Ascending aorta (tissue), 2 donors: ENCODE data around the gene VSIG4. TPM values are rescaled to one million over a fixed set of nuclear protein-coding genes. Genes with fewer than 3 reads are reported as not detected.

Experiments
- DNase-seq, 2 donors: peaks; one replicate each; pipeline ENCODE4 v3.0.0-alpha.2; 2019; ENCODE audit warnings: low spot score in 2 of 2
- H3K27ac ChIP-seq, 2 donors: fragments of 200-600 bp; sonication (generic); one replicate each; pipeline ENCODE4 v1.5.1; 2016 to 2017; ENCODE audit warnings: mild to moderate bottlenecking in 1 of 2
- H3K27me3 ChIP-seq: fragments of 200-600 bp; sonication (generic); one replicate; pipeline ENCODE4 v1.5.1; 2017
- H3K36me3 ChIP-seq, 2 donors: fragments of 200-600 bp; sonication (generic); one replicate each; pipeline ENCODE4 v1.5.1; 2016
- H3K4me1 ChIP-seq, 2 donors: fragments of 200-600 bp; sonication (generic); one replicate each; pipeline ENCODE4 v1.5.1; 2016 to 2017; ENCODE audit warnings: mild to moderate bottlenecking in 1 of 2
- H3K4me3 ChIP-seq, 2 donors: fragments of 200-600 bp; sonication (generic); one replicate each; pipeline ENCODE4 v1.5.1; 2016 to 2017; ENCODE audit warnings: mild to moderate bottlenecking in 1 of 2
- H3K9me3 ChIP-seq, 2 donors: fragments of 200-600 bp; sonication (generic); one replicate each; pipeline ENCODE4 v1.5.1; 2016
- intact Hi-C: fragments of 100-400 bp; cut with DNase I; formaldehyde crosslinking; loops from one replicate; pipeline ENCODE4 v1.15.1; 2023
- total RNA-seq: library from RNA; depleted of rRNA; stranded (reverse); fragments of >200 nt; gene quantifications from one replicate; pipeline ENCODE4 v1.1.0, GENCODE V29; 2016
- TF ChIP-seq, protein P1 (sequence below), 3 experiments: fragments of 200-600 bp in 2 of 3; fragments of 450-650 bp in 1 of 3; sonication (generic) in 2 of 3; IDR thresholded peaks; one replicate each; pipeline ENCODE4 v1.5.1; 2016 to 2019; ENCODE audit warnings: antibody characterized with exemption in 3 of 3, mild to moderate bottlenecking in 1 of 3, moderate library complexity in 1 of 3

Gene VSIG4
- total RNA-seq, 1 donor from 2014 or later = 157 TPM

DNA sequence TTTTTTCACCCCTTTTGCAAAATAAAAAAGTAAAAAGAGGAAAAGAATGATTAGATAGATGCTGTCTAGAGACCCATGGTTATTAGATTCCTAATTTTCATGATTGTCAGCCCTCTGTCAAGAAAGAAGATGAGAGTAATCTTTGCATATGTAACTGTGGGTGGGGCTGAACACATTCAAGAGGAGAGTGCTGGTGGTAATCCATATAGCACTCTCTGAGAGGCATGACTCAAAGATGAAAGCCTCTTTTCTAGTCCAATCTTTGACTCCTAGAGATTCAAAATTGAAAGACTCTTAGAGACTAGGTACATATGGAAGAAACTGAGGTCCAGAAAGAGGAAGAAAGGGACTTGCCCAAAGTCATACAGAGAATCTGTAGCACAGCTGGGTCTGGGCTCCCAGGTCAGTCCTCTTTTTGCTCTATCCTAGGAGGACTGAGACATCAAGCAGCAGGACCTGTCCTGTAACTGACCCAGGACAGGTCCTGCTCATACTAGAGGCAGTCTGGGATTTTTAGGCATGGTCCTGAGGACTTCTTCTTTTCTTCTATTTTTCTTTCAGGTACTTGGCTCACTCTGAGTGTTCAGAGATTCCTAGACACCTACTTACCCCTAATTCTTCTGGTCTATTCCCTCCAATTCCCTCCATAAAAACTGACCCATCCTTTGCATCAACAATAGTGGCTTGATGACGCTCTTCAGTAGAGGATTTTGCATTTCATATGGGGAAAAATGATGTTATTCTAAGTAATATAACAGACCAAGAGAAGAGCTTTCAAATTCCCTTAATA lies 23.8 kb downstream of the VSIG4 start:
- TF ChIP-seq, protein P1, sequence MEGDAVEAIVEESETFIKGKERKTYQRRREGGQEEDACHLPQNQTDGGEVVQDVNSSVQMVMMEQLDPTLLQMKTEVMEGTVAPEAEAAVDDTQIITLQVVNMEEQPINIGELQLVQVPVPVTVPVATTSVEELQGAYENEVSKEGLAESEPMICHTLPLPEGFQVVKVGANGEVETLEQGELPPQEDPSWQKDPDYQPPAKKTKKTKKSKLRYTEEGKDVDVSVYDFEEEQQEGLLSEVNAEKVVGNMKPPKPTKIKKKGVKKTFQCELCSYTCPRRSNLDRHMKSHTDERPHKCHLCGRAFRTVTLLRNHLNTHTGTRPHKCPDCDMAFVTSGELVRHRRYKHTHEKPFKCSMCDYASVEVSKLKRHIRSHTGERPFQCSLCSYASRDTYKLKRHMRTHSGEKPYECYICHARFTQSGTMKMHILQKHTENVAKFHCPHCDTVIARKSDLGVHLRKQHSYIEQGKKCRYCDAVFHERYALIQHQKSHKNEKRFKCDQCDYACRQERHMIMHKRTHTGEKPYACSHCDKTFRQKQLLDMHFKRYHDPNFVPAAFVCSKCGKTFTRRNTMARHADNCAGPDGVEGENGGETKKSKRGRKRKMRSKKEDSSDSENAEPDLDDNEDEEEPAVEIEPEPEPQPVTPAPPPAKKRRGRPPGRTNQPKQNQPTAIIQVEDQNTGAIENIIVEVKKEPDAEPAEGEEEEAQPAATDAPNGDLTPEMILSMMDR (IDR thresholded peaks at IDR 0.05) = no peak
- no peaks in the 10 kb centered on the region for H3K9me3 ChIP-seq
- intact Hi-C loops = no loop called here
- no peaks in the 10 kb centered on the region for H3K27me3 ChIP-seq
- H3K4me3 ChIP-seq = peak overlapping the region in 1 of 2 donors; percentile 20
- no peak for DNase-seq
- no peaks in the 10 kb centered on the region for H3K36me3 ChIP-seq
- H3K4me1 ChIP-seq = no peaks in the 10 kb centered on the region
- H3K27ac ChIP-seq = no peak overlapping the region

DNA sequence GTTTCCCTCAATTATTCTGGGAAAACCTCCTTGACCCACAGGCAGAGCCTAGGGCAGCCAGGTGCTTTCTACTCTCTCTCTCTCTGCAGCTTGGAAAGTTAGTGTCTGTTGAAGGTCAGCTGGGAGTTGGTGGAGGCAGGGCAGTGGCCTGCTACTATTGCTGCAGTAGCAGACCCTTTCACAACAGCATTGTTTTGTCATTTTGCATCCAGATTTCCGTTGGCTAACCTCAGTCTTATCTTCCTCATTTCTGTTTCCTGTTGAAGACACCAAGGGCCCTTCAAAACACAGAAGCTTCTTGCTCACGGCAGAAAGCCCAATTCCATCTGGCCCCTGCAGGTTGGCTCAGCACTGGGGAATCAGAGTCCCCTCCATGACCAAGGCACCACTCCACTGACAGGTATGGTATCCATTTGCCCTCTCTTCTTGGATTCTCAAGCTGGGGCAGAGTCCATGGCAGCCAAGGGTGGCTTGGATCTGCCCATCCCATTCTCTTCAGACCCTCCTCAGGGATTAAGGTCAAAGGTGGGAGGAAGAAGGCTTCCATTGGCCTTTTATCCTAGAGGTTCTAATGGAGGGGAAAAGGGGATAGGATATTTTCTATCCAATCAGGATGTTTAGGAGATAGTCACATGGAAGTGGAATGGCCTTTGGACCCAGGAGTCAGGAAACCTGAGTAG lies 24.6 kb downstream of the VSIG4 start:
- TF ChIP-seq, protein P1 (IDR thresholded peaks at IDR 0.05) = no peak
- H3K27ac ChIP-seq = no peak overlapping the region
- no peaks in the 10 kb centered on the region for H3K27me3 ChIP-seq
- H3K36me3 ChIP-seq = no peaks in the 10 kb centered on the region
- no peaks in the 10 kb centered on the region for H3K9me3 ChIP-seq
- no peaks in the 10 kb centered on the region for H3K4me1 ChIP-seq
- intact Hi-C loops = no loop called here
- DNase-seq = peak in 1 of 2 donors; percentile 64
- H3K4me3 ChIP-seq = peak overlapping the region in 1 of 2 donors; percentile 20

DNA sequence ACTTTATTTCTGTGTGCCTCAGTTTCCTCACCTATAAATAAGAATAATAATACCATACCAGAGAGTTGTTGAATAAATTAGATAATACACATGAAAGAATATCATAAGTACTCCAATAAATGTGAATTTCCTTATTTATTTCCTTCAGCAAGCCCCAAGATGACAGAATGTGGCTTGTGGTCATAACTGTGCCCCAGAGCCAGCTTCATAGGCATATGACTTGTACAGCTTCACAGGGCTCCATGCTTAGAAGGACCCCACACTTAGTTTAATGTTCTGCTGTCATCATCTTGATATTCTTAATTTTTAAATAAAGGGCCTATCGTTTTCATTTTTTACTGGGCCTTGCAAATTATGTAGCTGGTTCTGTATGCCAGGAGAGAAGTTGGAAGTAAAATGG lies 25.3 kb downstream of the VSIG4 start:
- Histone ChIP-seq H3K9me3 (no peaks in the 10 kb centered on the region), H3K4me3 (no peak overlapping the region), H3K36me3 (no peaks in the 10 kb centered on the region), H3K4me1 (no peaks in the 10 kb centered on the region), H3K27ac (no peak overlapping the region), H3K27me3 (no peaks in the 10 kb centered on the region)
- intact Hi-C loops = no loop called here
- TF ChIP-seq, protein P1 (IDR thresholded peaks at IDR 0.05) = no peak
- DNase-seq = no peak

DNA sequence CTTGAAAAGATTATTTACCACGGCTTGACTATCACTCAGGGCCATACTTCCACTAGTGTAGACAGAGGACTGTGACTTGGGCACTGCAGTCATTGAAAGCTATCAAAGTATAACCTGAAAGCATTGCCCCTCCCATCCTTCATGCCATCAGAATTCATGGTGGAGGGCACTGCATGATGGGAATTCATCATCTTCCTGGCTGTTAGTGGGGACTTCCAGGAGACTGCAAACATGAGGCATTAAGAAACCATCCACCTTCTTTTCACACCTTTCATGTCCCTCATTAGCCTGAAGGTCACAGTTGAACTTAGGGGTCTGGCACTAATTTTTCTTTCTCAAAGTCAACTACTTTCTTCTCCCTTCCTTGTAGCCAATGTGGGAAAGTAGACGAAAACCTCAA lies 25.8 kb downstream of the VSIG4 start:
- DNase-seq = no peak
- Histone ChIP-seq H3K9me3 (no peaks in the 10 kb centered on the region), H3K4me3 (no peak overlapping the region), H3K27me3 (no peaks in the 10 kb centered on the region), H3K4me1 (no peaks in the 10 kb centered on the region), H3K27ac (no peak overlapping the region), H3K36me3 (no peaks in the 10 kb centered on the region)
- intact Hi-C loops = no loop called here
- TF ChIP-seq, protein P1 (IDR thresholded peaks at IDR 0.05) = no peak

DNA sequence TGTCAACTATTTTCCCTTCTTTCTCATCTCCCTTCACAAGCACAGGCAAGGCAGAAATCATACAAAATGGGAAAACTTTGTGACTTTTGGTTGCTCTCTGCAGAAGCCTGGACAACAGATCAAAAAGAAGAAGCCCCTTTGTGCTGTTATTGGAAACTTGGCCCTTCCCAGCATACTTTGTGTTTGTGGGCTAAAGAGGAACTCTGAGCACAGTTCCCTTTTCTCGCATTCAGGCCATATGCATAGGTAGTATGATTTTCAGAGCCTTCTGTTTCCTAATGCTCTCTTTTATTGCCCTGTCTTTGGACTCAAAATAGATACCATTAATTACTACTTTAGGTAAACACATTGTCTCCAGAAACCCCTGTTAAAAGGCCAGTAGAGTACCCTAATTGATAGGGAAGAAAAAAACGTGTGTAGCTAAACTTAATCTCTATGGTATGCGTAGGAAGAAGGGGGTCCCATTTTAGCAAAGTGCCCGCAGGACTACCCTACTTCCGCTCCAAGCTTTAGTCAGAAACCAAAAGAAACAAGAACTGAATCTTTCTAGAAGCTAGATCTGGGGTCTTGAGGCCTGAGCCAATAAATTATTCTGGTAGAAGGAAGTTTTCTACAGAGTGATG lies 26.6 kb downstream of the VSIG4 start:
- Histone ChIP-seq H3K36me3 (no peaks in the 10 kb centered on the region), H3K9me3 (no peaks in the 10 kb centered on the region), H3K27me3 (no peaks in the 10 kb centered on the region), H3K4me1 (no peaks in the 10 kb centered on the region), H3K27ac (no peak overlapping the region), H3K4me3 (no peak overlapping the region)
- intact Hi-C loops = no loop called here
- TF ChIP-seq, protein P1 (IDR thresholded peaks at IDR 0.05) = no peak
- DNase-seq = no peak
